HepG2 (cell line): ENCODE results near the gene CFAP92. TPM values are rescaled to one million over a fixed set of nuclear protein-coding genes. Genes with fewer than 3 reads are reported as not detected.

Source experiments
- ATAC-seq: fragments of 200-7000 bp; cut with Tn5 transposase; 3 replicates; pipeline ENCODE4 v1.9.1; 2020; ENCODE audit warnings: mild to moderate bottlenecking, moderate library complexity
- BruUV-seq: library from RNA; stranded (reverse); fragments of 400-500 nt; replicated peaks from 2 replicates; lab custom pipeline; 2021; lab: Mats Ljungman, UMichigan
- CTCF ChIA-PET: fragments of 300-600 bp; formaldehyde crosslinking; extraction: SDS; loops from one replicate; lab custom pipeline; 2021; ENCODE audit warnings: low total read pairs, inconsistent platforms, low intra/inter-chr PET ratio; lab: Yijun Ruan, JAX
- POLR2A ChIA-PET: fragments of 350-600 bp; sonication (Branson Sonifier 250); formaldehyde crosslinking; loops from one replicate; lab custom pipeline; 2020; ENCODE audit warnings: antibody characterized with exemption, inconsistent platforms; lab: Yijun Ruan, JAX
- DNase-seq: peaks from one replicate; pipeline ENCODE4 v3.0.0-alpha.2; 2015; ENCODE audit warnings: low spot score
- FAIRE-seq: peaks from 3 replicates; lab custom pipeline; 2011; peaks lifted over from hg19 to GRCh38; lab: Jason Lieb, UNC
- H2AFZ ChIP-seq: one replicate; pipeline ENCODE4 v1.6.1; 2011; ENCODE audit warnings: low read length, inconsistent platforms
- H3K27ac ChIP-seq: fragments of 300-600 bp; 3 replicates; pipeline ENCODE4 v1.8.0; 2011; ENCODE audit warnings: mixed run types, mild to moderate bottlenecking, mixed read lengths, low read length, inconsistent platforms; ENCODE audit not compliant: insufficient read depth; ENCODE audit errors: extremely low read length
- H3K27me3 ChIP-seq, 2 experiments: fragments of 200-600 bp in 1 of 2; 2 replicates in 1 of 2; 3 replicates in 1 of 2; pipeline versions ENCODE4 v1.6.0 to v1.8.0; 2011; ENCODE audit warnings: low read length in 2 of 2, mild to moderate bottlenecking in 2 of 2, moderate library complexity in 2 of 2, inconsistent platforms in 1 of 2; ENCODE audit not compliant: insufficient read depth in 2 of 2, control insufficient read depth in 1 of 2
- H3K36me3 ChIP-seq, 2 experiments: fragments of 200-600 bp in 1 of 2; replicated peaks in 1 of 2; 2 replicates in 1 of 2; 3 replicates in 1 of 2; pipeline versions ENCODE4 v1.5.1 to v1.8.0; 2011; ENCODE audit warnings: low read length in 2 of 2, inconsistent platforms in 1 of 2; ENCODE audit not compliant: insufficient read depth in 2 of 2, control insufficient read depth in 1 of 2
- H3K4me1 ChIP-seq: 2 replicates; pipeline ENCODE4 v1.5.1; 2012; ENCODE audit warnings: low read length, inconsistent platforms; ENCODE audit not compliant: insufficient read depth
- H3K4me2 ChIP-seq: 2 replicates; pipeline ENCODE4 v1.6.0; 2011; ENCODE audit warnings: low read depth, low read length, inconsistent platforms
- H3K4me3 ChIP-seq, 3 experiments: fragments of 200-600 bp in 1 of 3; sonication (generic), shearing (Covaris generic) in 1 of 3; replicated peaks in 1 of 3; 2 replicates each; pipeline ENCODE4 v1.5.1; 2011 to 2016; ENCODE audit warnings: low read length in 3 of 3, inconsistent platforms in 2 of 3, low read depth in 2 of 3, mild to moderate bottlenecking in 2 of 3, control low read depth in 1 of 3, mixed read lengths in 1 of 3; ENCODE audit not compliant: insufficient read depth in 1 of 3
- H3K79me2 ChIP-seq: one replicate; pipeline ENCODE4 v1.6.1; 2011; ENCODE audit warnings: low read length, inconsistent platforms; ENCODE audit not compliant: insufficient read depth
- H3K9ac ChIP-seq: 2 replicates; pipeline ENCODE4 v1.6.0; 2011; ENCODE audit warnings: mild to moderate bottlenecking, low read depth, low read length, inconsistent platforms; ENCODE audit not compliant: insufficient read depth
- H3K9me3 ChIP-seq: 2 replicates; pipeline ENCODE4 v1.5.1; 2012; ENCODE audit warnings: mild to moderate bottlenecking, low read length
- H4K20me1 ChIP-seq: 2 replicates; pipeline ENCODE4 v1.6.0; 2011; ENCODE audit warnings: inconsistent platforms, mild to moderate bottlenecking, low read length, moderate library complexity; ENCODE audit not compliant: insufficient read depth
- HNRNPL ChIP-seq: fragments of 200-400 bp; formaldehyde crosslinking; IDR thresholded peaks from 2 replicates; pipeline ENCODE4 v1.6.1; 2017; ENCODE audit warnings: mild to moderate bottlenecking, low read depth, low read length
- STAG1 ChIP-seq: sonication (generic); formaldehyde crosslinking; IDR thresholded peaks from 2 replicates; pipeline ENCODE4 v1.4.0; 2020; ENCODE audit warnings: missing genetic modification reagents
- WGBS: methylation state at CpG from one replicate; pipeline ENCODE4 v1.1.6; 2017; ENCODE audit warnings: low lambda C conversion rate; 5-methylcytosine and 5-hydroxymethylcytosine counted together
- in situ Hi-C: cut with HindIII; loops from 2 replicates; pipeline ENCODE4 v1.10.0; 2017; ENCODE audit warnings: low pct_unique_long_range_greater_than_20kb; ENCODE audit not compliant: extremely low pct_ligation_motif_present
- intact Hi-C: fragments of 100-400 bp; cut with micrococcal nuclease; formaldehyde crosslinking; loops from one replicate; pipeline ENCODE4 v1.10.0; 2022; ENCODE audit not compliant: unreplicated experiment
- polyA plus RNA-seq, 8 experiments: library from polyadenylated mRNA; depleted of rRNA in 3 of 8; stranded (reverse) in 7 of 8; unstranded in 1 of 8; fragments of >200 nt; fragmentation: Illumina TruSeq in 4 of 8; extraction: Trizol in 4 of 8; gene quantifications; 2 replicates each; pipeline versions ENCODE4 v1.2.1 to v1.2.3, GENCODE V29; 2011 to 2016; ENCODE audit warnings: low read depth in 4 of 8, missing spikeins in 1 of 8, mixed read lengths in 1 of 8; ENCODE audit not compliant: insufficient read depth in 1 of 8
- total RNA-seq, 5 experiments: library from RNA; depleted of rRNA; stranded (reverse); fragments of >200 nt; fragmentation: Illumina TruSeq; extraction: Trizol; gene quantifications; 2 replicates each; pipeline ENCODE4 v1.2.3, GENCODE V29; 2016; ENCODE audit warnings: low read depth in 1 of 5
- TF ChIP-seq, protein P1 (sequence below): sonication (generic); formaldehyde crosslinking; IDR thresholded peaks from 2 replicates; pipeline ENCODE4 v1.8.0; 2022; ENCODE audit warnings: mild to moderate bottlenecking, missing genetic modification reagents, moderate library complexity
- TF ChIP-seq, protein P2 (sequence below): sonication (generic); formaldehyde crosslinking; IDR thresholded peaks from 2 replicates; pipeline ENCODE4 v1.8.0; 2022; ENCODE audit warnings: mild to moderate bottlenecking, missing genetic modification reagents, moderate library complexity
- TF ChIP-seq, protein P3 (sequence below): sonication (generic); formaldehyde crosslinking; IDR thresholded peaks from 2 replicates; pipeline ENCODE4 v1.8.1; 2022; ENCODE audit warnings: mild to moderate bottlenecking, missing genetic modification reagents
- TF ChIP-seq, protein P4 (sequence below): sonication (generic); formaldehyde crosslinking; IDR thresholded peaks from 2 replicates; pipeline ENCODE4 v1.5.0; 2020; ENCODE audit warnings: mild to moderate bottlenecking, missing genetic modification reagents, moderate library complexity

The CFAP92 gene
- total and polyA plus RNA-seq, 2 of the 13 experiments (the other 11 are each of a cell fraction or from before 2014, with no cell fraction given), result 0.18 to 0.46 TPM

DNA sequence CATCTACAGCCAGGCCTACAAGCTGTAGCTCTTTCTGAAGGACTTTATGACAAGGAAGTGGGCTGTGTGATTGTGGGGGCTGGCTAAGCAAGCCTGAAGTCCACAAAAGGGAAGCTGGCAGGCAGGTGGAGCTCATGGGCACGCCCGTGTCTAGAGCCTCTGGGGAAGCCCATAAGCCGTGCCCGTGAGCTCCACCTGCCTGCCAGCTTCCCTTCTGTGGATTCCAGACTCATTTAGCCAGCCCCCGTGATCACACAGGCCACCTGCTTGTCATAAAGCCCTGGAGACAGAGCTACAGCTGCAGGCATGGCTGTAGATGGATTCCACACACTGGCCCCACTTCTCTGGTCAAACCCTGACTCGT lies 22.5 kb upstream of the CFAP92 start:
- Histone ChIP-seq H4K20me1 (no peaks in the 10 kb centered on the region), H3K9me3 (no peaks in the 10 kb centered on the region), H3K9ac (no peak overlapping the region), H3K27me3 (peaks cover 2 to 48% of the 10 kb centered on the region in 2 experiments; a peak in 4 of 5 replicates), H3K27ac (no peak overlapping the region), H3K4me1 (peaks cover 32% of the 10 kb centered on the region), H2AFZ (no peak overlapping the region), H3K4me3 (no peak overlapping the region), H3K36me3 (no peaks in the 10 kb centered on the region)
- intact Hi-C loops, result loop anchor here (1.0 kb wide), 1 partner anchor 46 kb away; no protein-coding TSS in a partner anchor
- ATAC-seq, result peak; percentile 78
- FAIRE-seq, result no peak
- 3% methylated on average over 4 of the region's 6 CpGs for WGBS
- ChIA-PET POLR2A (interaction anchor here (1.0 kb wide), 1 partner anchor 12 kb away, joined by 3 read pairs; no protein-coding TSS in a partner anchor), CTCF (no interaction called here)
- DNase-seq, result peak; percentile 39
- TF ChIP-seq, protein P1, sequence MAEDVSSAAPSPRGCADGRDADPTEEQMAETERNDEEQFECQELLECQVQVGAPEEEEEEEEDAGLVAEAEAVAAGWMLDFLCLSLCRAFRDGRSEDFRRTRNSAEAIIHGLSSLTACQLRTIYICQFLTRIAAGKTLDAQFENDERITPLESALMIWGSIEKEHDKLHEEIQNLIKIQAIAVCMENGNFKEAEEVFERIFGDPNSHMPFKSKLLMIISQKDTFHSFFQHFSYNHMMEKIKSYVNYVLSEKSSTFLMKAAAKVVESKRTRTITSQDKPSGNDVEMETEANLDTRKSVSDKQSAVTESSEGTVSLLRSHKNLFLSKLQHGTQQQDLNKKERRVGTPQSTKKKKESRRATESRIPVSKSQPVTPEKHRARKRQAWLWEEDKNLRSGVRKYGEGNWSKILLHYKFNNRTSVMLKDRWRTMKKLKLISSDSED (CRISPR knock-in tag), result no peak
- TF ChIP-seq STAG1 (CRISPR knock-in tag) (peak; percentile 34; the same call in 1 of the 2 replicates), HNRNPL (no peak)
- TF ChIP-seq, protein P2, sequence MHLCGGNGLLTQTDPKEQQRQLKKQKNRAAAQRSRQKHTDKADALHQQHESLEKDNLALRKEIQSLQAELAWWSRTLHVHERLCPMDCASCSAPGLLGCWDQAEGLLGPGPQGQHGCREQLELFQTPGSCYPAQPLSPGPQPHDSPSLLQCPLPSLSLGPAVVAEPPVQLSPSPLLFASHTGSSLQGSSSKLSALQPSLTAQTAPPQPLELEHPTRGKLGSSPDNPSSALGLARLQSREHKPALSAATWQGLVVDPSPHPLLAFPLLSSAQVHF, result no peak
- TF ChIP-seq, protein P3, sequence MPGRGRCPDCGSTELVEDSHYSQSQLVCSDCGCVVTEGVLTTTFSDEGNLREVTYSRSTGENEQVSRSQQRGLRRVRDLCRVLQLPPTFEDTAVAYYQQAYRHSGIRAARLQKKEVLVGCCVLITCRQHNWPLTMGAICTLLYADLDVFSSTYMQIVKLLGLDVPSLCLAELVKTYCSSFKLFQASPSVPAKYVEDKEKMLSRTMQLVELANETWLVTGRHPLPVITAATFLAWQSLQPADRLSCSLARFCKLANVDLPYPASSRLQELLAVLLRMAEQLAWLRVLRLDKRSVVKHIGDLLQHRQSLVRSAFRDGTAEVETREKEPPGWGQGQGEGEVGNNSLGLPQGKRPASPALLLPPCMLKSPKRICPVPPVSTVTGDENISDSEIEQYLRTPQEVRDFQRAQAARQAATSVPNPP (CRISPR knock-in tag), result no peak
- TF ChIP-seq, protein P4, sequence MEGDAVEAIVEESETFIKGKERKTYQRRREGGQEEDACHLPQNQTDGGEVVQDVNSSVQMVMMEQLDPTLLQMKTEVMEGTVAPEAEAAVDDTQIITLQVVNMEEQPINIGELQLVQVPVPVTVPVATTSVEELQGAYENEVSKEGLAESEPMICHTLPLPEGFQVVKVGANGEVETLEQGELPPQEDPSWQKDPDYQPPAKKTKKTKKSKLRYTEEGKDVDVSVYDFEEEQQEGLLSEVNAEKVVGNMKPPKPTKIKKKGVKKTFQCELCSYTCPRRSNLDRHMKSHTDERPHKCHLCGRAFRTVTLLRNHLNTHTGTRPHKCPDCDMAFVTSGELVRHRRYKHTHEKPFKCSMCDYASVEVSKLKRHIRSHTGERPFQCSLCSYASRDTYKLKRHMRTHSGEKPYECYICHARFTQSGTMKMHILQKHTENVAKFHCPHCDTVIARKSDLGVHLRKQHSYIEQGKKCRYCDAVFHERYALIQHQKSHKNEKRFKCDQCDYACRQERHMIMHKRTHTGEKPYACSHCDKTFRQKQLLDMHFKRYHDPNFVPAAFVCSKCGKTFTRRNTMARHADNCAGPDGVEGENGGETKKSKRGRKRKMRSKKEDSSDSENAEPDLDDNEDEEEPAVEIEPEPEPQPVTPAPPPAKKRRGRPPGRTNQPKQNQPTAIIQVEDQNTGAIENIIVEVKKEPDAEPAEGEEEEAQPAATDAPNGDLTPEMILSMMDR, result peak; percentile 15
- TF ChIP-seq, all 625 proteins: peak for 2
- no peak overlapping the region for H3K4me2 ChIP-seq
- BruUV-seq, result no TSS peak
- in situ Hi-C loops, result no loop called here
- H3K79me2 ChIP-seq, result no peaks in the 10 kb centered on the region
